ENCODE data around the gene CEBPA. TPM values are rescaled to one million over a fixed set of nuclear protein-coding genes. Genes with fewer than 3 reads are reported as not detected.

CEBPA gene
- total and polyA plus RNA-seq, 8 donors, result 9.9 to 167 (median 18.8) TPM

Other genes starting within 250 kb of the CEBPA start
- gene RHPN2, start 237.6 kb downstream of the CEBPA start, total RNA-seq, result 10 to 100 TPM; 13.3 to 73.5 (median 37.1) TPM
- gene RHPN2, start 237.6 kb downstream of the CEBPA start, polyA plus RNA-seq, result 10 to 100 TPM in 2 of 3 donors, 1 to 10 TPM in 1; 2.4 to 62.6 (median 17.1) TPM
- gene GPATCH1, start 221.4 kb downstream of the CEBPA start, total RNA-seq, result 10 to 100 TPM in 2 of 5 donors, 1 to 10 TPM in 3; 1.2 to 31.5 (median 9.5) TPM
- 1 to 10 TPM; 2.2 to 5.8 (median 5.4) TPM for gene GPATCH1, start 221.4 kb downstream of the CEBPA start, polyA plus RNA-seq
- not detected for gene WDR88, start 170.4 kb downstream of the CEBPA start, total RNA-seq
- gene WDR88, start 170.4 kb downstream of the CEBPA start, polyA plus RNA-seq, result not detected
- 10 to 100 TPM in 4 of 5 donors, 1 to 10 TPM in 1; 7.5 to 26.6 (median 18.1) TPM for gene LRP3, start 108.2 kb downstream of the CEBPA start, total RNA-seq
- gene LRP3, start 108.2 kb downstream of the CEBPA start, polyA plus RNA-seq, result 10 to 100 TPM in 2 of 3 donors, 1 to 10 TPM in 1; 8.4 to 14.0 (median 10.3) TPM
- under 1 TPM in 1 of 5 donors, not detected in 4; 0.73 TPM for gene SLC7A10, start 76.7 kb downstream of the CEBPA start, total RNA-seq
- gene SLC7A10, start 76.7 kb downstream of the CEBPA start, polyA plus RNA-seq, result not detected
- gene CEBPG, start 71.2 kb upstream of the CEBPA start, total RNA-seq, result 10 to 100 TPM in 4 of 5 donors, 1 to 10 TPM in 1; 4.7 to 40.9 (median 19.4) TPM
- 10 to 100 TPM; 13.8 to 29.9 (median 16.5) TPM for gene CEBPG, start 71.2 kb upstream of the CEBPA start, polyA plus RNA-seq
- 10 to 100 TPM in 4 of 5 donors, 1 to 10 TPM in 1; 8.8 to 99.4 (median 23.9) TPM for gene PEPD, start 219.3 kb upstream of the CEBPA start, total RNA-seq
- 10 to 100 TPM; 36.8 to 54.7 (median 49.3) TPM for gene PEPD, start 219.3 kb upstream of the CEBPA start, polyA plus RNA-seq

Data from stomach (tissue), 8 donors.